PFSK-1 (cell line): ENCODE results near the gene PTPRJ.

Experiments
- FOXP2 ChIP-seq: optimal IDR thresholded peaks from 2 replicates; pipeline ENCODE3; 2011; ENCODE audit warnings: borderline replicate concordance, control low read depth, inconsistent platforms; ENCODE audit not compliant: insufficient read depth; ENCODE audit errors: extremely low read length, extremely low read depth
- POLR2AphosphoS5 ChIP-seq: IDR thresholded peaks from 2 replicates; pipeline ENCODE4 v1.6.1; 2012; ENCODE audit warnings: low read depth, mild to moderate bottlenecking, control low read depth, low read length, moderate library complexity
- SIN3A ChIP-seq: IDR thresholded peaks from 2 replicates; pipeline ENCODE4 v1.6.1; 2012; ENCODE audit warnings: mild to moderate bottlenecking, low read length, moderate library complexity, borderline replicate concordance; ENCODE audit not compliant: insufficient read depth
- TAF1 ChIP-seq: IDR thresholded peaks from 2 replicates; pipeline ENCODE4 v1.6.1; 2012; ENCODE audit warnings: low read length, control low read depth, borderline replicate concordance; ENCODE audit not compliant: insufficient read depth
- TF ChIP-seq, protein P1 (sequence below), 2 experiments: IDR thresholded peaks; 2 replicates each; pipeline versions ENCODE4 v1.6.1 to v1.8.0; 2011 to 2012; ENCODE audit warnings: low read depth in 2 of 2, low read length in 2 of 2, control low read depth in 1 of 2, inconsistent platforms in 1 of 2, mild to moderate bottlenecking in 1 of 2, moderate library complexity in 1 of 2; ENCODE audit not compliant: insufficient read depth in 1 of 2

The PTPRJ gene

GRCh38 chr11:47950396-47950795 lies 30.0 kb upstream of the PTPRJ start:
- no peak for TF ChIP-seq FOXP2
- TF ChIP-seq, protein P1, sequence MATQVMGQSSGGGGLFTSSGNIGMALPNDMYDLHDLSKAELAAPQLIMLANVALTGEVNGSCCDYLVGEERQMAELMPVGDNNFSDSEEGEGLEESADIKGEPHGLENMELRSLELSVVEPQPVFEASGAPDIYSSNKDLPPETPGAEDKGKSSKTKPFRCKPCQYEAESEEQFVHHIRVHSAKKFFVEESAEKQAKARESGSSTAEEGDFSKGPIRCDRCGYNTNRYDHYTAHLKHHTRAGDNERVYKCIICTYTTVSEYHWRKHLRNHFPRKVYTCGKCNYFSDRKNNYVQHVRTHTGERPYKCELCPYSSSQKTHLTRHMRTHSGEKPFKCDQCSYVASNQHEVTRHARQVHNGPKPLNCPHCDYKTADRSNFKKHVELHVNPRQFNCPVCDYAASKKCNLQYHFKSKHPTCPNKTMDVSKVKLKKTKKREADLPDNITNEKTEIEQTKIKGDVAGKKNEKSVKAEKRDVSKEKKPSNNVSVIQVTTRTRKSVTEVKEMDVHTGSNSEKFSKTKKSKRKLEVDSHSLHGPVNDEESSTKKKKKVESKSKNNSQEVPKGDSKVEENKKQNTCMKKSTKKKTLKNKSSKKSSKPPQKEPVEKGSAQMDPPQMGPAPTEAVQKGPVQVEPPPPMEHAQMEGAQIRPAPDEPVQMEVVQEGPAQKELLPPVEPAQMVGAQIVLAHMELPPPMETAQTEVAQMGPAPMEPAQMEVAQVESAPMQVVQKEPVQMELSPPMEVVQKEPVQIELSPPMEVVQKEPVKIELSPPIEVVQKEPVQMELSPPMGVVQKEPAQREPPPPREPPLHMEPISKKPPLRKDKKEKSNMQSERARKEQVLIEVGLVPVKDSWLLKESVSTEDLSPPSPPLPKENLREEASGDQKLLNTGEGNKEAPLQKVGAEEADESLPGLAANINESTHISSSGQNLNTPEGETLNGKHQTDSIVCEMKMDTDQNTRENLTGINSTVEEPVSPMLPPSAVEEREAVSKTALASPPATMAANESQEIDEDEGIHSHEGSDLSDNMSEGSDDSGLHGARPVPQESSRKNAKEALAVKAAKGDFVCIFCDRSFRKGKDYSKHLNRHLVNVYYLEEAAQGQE (IDR thresholded peaks at IDR 0.05; ENCODE audit: insufficient read depth in 1 of 2, low read depth in 2 of 2, low read length in 2 of 2): no peak
- TF ChIP-seq TAF1: no peak
- TF ChIP-seq POLR2AphosphoS5: no peak
- TF ChIP-seq SIN3A: no peak

DNA sequence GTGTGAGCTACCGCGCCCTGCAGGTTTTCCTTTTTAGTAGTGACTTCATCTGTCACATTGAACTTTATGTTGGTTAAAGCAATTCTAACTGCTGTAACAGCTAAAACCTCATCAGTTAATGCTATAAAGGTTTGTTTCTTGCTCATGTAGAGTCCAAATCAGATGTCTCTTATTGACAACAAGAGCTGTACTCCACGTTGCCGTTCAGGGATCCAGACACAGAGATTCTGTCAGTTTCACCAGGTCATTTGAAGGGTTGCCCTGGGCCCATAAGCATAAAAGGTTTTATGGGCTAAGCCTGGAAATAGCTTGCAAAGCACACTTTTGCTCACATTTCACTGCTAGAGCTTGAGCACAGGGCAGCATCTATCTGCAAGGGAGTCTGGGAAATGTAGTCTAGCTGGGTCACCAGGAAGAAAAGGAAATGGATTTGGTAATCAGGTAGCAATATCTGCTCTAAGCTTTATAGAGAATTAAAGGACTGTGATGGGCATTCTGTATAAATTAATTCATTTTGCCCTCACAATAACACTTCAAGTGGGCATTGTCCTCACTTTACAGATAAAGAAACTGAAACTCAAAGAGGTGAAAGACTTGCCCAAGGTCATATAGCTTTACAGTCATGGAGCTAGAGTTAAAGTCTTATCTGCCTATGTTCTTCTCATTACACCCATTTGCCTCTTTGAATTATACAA lies 25.2 kb upstream of the PTPRJ start:
- no peak for TF ChIP-seq FOXP2
- TF ChIP-seq POLR2AphosphoS5: no peak
- no peak for TF ChIP-seq SIN3A
- TF ChIP-seq, protein P1 (IDR thresholded peaks at IDR 0.05; ENCODE audit: insufficient read depth in 1 of 2, low read depth in 2 of 2, low read length in 2 of 2): no peak
- TF ChIP-seq TAF1: no peak

- TF ChIP-seq POLR2AphosphoS5 (no peak), SIN3A (no peak), TAF1 (no peak), FOXP2 (no peak)
- TF ChIP-seq, protein P1 (IDR thresholded peaks at IDR 0.05; ENCODE audit: insufficient read depth in 1 of 2, low read depth in 2 of 2, low read length in 2 of 2): no peak
Observed at GRCh38 chr11:47960015-47960414, 20.3 kb upstream of the PTPRJ start.

GRCh38 chr11:47961383-47961782 lies 19.0 kb upstream of the PTPRJ start:
- no peak for TF ChIP-seq TAF1
- TF ChIP-seq POLR2AphosphoS5: no peak
- TF ChIP-seq, protein P1 (IDR thresholded peaks at IDR 0.05; ENCODE audit: insufficient read depth in 1 of 2, low read depth in 2 of 2, low read length in 2 of 2): no peak
- no peak for TF ChIP-seq SIN3A
- TF ChIP-seq FOXP2: no peak

- TF ChIP-seq FOXP2: no peak
- TF ChIP-seq SIN3A: no peak
- no peak for TF ChIP-seq POLR2AphosphoS5
Observed at GRCh38 chr11:47964546-47964945, 15.8 kb upstream of the PTPRJ start.
